Immature natural killer cell (primary cell): ENCODE results near the gene PAGE4. TPM values are rescaled to one million over a fixed set of nuclear protein-coding genes. Genes with fewer than 3 reads are reported as not detected.

ENCODE experiments used
- DNase-seq, 3 donors: peaks; one replicate each; pipeline ENCODE4 v3.0.0; 2022; ENCODE audit warnings: mixed read lengths in 1 of 3
- H3K27ac Mint-ChIP-seq, 6 donors: one replicate each; pipeline ENCODE4 v1.8.0; 2020; ENCODE audit warnings: mixed read lengths in 6 of 6, mild to moderate bottlenecking in 5 of 6, inconsistent platforms in 4 of 6, moderate library complexity in 3 of 6
- H3K27me3 Mint-ChIP-seq, 3 donors: one replicate each; pipeline ENCODE4 v1.8.0; 2020 to 2021; ENCODE audit warnings: low read depth in 3 of 3, mild to moderate bottlenecking in 3 of 3, mixed read lengths in 3 of 3, moderate library complexity in 3 of 3, inconsistent platforms in 1 of 3
- H3K36me3 Mint-ChIP-seq, 3 donors: one replicate each; pipeline ENCODE4 v1.8.0; 2020; ENCODE audit warnings: mixed read lengths in 3 of 3, inconsistent platforms in 2 of 3, mild to moderate bottlenecking in 2 of 3
- H3K4me1 Mint-ChIP-seq, 2 donors: one replicate each; pipeline ENCODE4 v1.8.0; 2020; ENCODE audit warnings: inconsistent platforms in 2 of 2, mild to moderate bottlenecking in 2 of 2, mixed read lengths in 2 of 2, moderate library complexity in 1 of 2
- H3K4me3 Mint-ChIP-seq, 5 donors: one replicate each; pipeline ENCODE4 v1.8.0; 2020; ENCODE audit warnings: mild to moderate bottlenecking in 5 of 5, mixed read lengths in 5 of 5, inconsistent platforms in 3 of 5, moderate library complexity in 3 of 5
- H3K9me3 Mint-ChIP-seq, 6 donors: one replicate each; pipeline ENCODE4 v1.8.0; 2020; ENCODE audit warnings: mild to moderate bottlenecking in 6 of 6, mixed read lengths in 6 of 6, inconsistent platforms in 4 of 6, moderate library complexity in 3 of 6
- polyA plus RNA-seq, 3 donors: library from polyadenylated mRNA; unstranded; fragments of 300-500 nt; fragmentation: Illumina TruSeq; gene quantifications; one replicate each; pipeline ENCODE4 v1.2.3, GENCODE V29; 2021

Gene PAGE4
- polyA plus RNA-seq, 3 donors from 2014 or later = not detected

- Mint-ChIP-seq H3K27ac (peak overlapping the region in 3 of 6 donors; percentile 62 to 79 (median 62)), H3K27me3 (peaks cover 0 to 5% (median 0%) of the 10 kb centered on the region in 3 donors), H3K36me3 (no peaks in the 10 kb centered on the region), H3K4me3 (peak overlapping the region; percentile 81 to 86 (median 82)), H3K4me1 (peaks cover 8 to 16% of the 10 kb centered on the region in 2 donors), H3K9me3 (no peaks in the 10 kb centered on the region)
- peak in 1 of 3 donors; percentile 7 for DNase-seq
Observed at GRCh38 chrX:49879656-49880277, 50.7 kb downstream of the PAGE4 start.

GRCh38 chrX:49880668-49881067 lies 51.6 kb downstream of the PAGE4 start:
- Mint-ChIP-seq H3K27ac (no peak overlapping the region), H3K9me3 (no peaks in the 10 kb centered on the region), H3K4me3 (peak overlapping the region in 2 of 5 donors; percentile 33 to 43), H3K27me3 (peaks cover 0 to 5% (median 0%) of the 10 kb centered on the region in 3 donors), H3K36me3 (no peaks in the 10 kb centered on the region), H3K4me1 (peaks cover 8 to 16% of the 10 kb centered on the region in 2 donors)
- no peak for DNase-seq

Other genes with a start within 250 kb of the PAGE4 start
- not detected for gene GAGE12H, start 249.4 kb upstream of the PAGE4 start, polyA plus RNA-seq
- gene GAGE2A, start 239.8 kb upstream of the PAGE4 start, polyA plus RNA-seq = not detected
- gene GAGE1, start 230.3 kb upstream of the PAGE4 start, polyA plus RNA-seq = not detected
- gene PAGE1, start 133.3 kb upstream of the PAGE4 start, polyA plus RNA-seq = not detected
- gene USP27X, start 50.2 kb downstream of the PAGE4 start, polyA plus RNA-seq = under 1 TPM in 2 of 3 donors, not detected in 1; 0.26 to 0.53 TPM
- under 1 TPM in 2 of 3 donors, not detected in 1; 0.60 to 1.00 TPM for gene CLCN5, start 93.3 kb downstream of the PAGE4 start, polyA plus RNA-seq